Activated naive CD4-positive, alpha-beta T cell treated with anti-CD3 and anti-CD28 coated beads, Interleukin-2, amount 50 U/mL, for 16 hours (primary cell): ENCODE data around the gene ADM.

Source experiments
- DNase-seq: peaks from one replicate; pipeline ENCODE4 v3.0.0-alpha.2; 2020

Gene ADM

DNA sequence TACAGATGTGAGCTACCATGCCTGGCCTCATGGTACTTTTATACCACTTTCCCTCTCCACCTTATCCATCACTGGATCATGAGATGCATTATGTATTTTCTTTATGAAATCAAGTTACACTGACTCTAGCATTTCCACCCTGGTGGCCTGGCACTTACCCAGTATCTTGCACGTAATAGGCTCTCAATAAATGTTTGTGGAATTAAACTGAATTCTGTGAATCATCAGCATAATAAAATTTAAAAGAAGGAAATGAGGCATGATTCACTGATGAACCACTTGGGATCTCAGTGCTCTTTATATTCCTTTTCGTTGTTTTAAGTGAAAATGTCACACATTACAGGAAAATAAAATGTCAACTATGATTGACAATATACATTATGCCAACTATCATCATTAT, 25.1 kb downstream of the ADM start:
- no peak for DNase-seq

DNA sequence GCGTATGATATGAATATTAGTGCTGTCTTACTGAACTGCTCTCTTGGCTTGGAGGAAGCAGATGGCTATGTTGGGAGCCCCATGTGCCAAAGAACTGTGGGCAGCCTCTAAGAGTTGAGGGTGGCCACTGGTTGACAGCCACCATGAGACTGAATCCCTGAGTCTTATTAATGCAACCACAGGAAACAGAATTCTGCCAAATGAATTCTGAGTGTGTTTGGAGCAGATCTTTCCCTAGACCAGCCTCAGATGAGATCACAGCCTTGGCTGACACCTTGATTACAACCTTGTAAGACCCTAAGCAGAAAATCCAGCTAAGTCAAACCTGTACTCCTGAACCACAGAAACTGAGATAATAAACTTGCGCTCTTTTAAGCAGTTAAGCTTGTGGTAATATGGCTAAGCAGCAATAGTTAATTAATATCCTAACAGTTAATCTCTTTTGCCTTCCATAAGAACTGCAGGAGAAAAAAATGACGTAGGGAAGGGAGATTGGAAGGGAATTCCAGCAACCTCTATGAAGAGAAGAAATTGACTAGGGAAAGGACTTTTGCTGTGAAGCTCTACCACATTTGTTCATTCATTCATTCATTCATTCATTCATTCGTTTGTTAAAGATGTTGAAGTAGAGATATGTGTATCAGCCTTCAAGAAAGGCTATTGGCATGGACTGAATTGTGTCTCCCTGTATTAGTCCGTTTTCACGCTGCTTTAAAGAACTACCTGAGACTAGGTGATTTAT, 26.8 kb downstream of the ADM start:
- DNase-seq: no peak

DNA sequence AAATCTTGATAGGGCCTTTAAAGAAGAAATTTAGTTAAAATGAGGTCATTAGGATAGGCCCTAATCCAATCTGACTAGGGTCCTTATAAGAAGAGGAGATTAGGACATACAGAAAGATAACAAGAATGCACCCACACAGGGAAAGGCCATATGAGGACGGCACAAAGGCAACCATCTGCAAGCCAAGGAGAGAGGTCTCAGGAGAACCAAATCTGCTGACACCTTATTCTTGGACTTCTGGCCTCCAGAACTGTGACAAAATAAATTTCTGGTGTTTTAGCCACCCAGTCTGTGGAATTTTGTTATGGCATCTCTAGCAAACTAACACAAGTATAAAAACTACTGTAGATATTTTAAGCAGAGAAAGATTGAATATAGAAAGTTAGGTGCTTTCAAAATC, 28.6 kb downstream of the ADM start:
- no peak for DNase-seq

DNA sequence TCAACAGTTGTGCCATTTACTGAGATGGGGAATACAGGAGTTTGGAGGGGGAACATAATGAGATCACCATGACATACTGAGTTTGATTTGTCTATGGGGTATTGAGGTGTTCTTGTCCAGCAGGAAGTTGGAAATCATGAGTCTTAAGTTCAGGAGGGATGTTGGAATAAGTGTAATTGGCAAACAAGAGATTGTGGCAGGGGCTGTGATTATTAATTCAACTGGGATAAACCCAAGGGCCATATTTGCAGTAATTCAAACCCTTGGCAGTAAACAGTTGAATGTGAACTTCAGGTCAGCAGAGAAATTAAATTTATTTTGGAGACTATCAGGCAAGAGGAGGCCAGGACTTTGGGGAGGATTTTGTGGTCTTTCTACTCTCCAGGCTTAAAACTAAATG, 33.4 kb downstream of the ADM start:
- no peak for DNase-seq

DNA sequence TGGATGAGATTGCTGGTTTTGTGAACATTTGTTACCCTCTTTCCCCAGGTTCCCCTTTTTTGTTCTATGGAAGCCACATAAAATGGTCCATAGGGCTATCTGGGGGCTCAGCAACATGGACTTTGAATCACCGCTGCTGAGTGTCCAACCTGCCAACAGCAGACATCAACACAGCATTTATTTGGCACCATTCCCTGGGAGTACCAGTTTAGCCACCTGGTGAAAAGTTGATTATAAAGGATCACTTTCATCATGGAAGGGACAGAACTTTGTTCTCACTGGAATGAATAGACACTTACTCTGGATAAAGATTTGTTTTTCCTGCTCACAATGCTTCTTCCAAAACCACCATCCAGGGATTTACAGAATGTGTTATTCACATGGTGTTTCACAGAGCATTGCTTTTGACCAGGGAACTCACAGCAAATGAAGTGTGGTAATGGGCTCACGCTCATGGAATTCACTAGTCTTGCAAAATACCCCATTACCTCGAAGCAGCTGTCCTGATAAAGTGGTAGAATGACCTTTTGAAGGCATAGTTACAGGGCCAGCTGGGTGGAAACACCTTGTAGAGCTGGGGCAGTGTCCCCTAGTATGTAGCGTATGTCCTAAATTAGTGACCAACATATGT, 43.9 kb downstream of the ADM start:
- no peak for DNase-seq

DNA sequence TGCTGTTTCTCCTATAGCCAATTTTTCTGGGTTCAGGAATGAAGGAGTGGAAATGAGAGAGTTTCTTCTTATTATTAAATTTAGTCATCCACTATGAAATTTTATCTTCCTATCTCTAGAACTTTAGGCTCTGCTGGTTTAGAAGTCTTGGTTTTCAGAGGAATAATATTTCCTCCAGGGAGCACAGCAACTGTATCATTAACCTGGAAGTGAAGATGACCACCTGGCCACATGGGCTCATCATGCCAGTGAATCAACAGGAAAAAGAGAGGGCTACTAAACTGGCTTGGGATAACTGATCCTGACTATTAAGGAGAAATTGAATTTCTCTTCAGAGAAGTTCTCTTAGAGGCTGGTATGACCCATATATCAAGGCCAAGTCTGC, 44.4 kb downstream of the ADM start:
- DNase-seq: no peak

DNA sequence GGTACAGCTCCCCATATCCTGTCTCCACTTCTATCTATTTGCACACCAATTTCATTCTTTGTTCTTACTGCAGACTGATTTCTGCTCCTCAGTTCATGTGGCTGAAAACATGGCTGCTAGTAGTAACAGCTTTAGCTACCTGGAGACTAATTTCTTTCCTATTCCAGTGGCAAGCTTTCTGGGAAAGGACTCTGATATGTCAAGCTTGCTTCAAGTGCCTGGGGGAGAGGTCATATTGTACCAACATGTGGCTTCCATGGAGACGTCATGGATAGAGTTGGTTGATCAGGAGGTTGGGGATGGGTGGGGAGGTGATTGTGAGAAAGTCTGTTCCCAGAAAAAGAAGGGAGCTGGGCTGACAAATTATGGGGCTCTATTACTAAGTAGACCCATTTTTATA, 44.9 kb downstream of the ADM start:
- DNase-seq: no peak

DNA sequence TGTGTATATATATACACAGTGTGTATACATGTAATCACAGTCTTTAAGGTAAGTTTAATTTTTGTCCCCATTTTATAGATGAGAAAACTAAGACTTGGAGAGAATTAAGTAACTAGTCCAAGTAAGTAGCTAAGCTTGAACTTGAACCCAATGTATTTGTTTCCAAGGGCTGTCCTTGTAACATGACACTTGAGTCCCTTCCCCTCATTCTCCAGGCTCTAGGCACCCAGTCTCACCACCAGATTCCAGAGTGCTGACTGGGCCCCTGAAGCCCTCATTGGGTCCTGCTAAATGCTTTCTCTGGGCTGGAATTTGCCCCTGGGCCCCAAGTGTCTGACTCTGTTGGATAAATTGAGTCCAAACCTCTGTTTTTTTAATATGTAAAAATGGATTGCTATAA, 45.5 kb downstream of the ADM start:
- DNase-seq: no peak

DNA sequence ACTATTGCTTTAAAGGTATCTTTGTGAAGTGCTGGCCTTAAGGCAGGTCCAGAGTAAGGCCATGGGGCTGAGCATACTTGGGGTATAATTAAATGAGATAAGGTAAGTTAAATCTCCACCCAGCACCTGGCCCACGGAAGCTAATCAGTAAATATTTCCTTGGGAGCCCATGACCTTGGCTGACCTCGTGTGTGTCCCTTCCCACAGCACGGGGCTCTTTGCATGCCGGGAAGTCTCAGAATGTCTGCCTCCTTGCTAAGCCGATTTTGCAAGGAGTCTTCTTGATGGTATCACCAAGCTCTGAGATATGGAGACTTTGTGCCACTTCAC, 46.5 kb downstream of the ADM start:
- no peak for DNase-seq

DNA sequence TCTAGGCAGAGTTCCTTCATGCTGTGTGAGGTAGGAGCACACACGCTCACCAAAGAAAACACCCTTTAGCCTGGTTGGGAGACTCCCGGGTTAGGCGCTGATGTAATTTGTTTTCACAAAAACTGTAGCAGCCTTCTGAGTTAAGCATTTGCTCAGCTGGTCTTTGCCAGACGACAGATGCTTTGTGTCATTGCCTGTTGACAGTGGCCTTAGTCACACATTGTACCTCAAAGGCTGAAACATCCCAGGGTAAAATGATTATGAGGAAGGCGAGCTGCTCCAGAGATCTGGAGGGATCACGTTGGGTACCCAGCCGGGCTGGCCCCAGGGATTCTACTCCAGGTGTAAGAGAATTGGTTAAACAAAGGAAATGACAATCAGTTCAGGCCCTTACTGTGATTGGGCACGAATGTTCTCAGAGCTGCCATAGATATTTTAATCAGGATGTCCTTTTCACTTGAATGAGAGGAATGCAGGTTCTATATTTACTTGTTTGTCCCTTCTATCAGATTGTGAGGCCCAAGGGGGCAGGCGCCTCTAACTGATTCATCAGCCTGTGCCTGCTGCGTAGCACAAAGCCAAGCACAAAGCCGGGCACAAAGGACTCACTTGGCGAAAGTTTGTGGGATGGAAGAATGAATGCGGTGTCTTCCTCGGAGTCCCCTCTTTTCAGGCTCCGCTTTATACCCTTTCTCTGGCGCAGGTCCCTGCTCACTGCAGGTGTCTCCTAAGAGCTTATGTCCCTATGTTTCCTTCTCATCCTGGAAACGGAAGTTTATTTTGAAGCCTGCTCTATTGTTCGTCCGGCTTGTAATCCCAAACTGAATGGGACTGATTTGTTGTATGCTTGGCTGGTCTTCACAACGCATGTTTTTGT, 47.1 kb downstream of the ADM start:
- DNase-seq: no peak

DNA sequence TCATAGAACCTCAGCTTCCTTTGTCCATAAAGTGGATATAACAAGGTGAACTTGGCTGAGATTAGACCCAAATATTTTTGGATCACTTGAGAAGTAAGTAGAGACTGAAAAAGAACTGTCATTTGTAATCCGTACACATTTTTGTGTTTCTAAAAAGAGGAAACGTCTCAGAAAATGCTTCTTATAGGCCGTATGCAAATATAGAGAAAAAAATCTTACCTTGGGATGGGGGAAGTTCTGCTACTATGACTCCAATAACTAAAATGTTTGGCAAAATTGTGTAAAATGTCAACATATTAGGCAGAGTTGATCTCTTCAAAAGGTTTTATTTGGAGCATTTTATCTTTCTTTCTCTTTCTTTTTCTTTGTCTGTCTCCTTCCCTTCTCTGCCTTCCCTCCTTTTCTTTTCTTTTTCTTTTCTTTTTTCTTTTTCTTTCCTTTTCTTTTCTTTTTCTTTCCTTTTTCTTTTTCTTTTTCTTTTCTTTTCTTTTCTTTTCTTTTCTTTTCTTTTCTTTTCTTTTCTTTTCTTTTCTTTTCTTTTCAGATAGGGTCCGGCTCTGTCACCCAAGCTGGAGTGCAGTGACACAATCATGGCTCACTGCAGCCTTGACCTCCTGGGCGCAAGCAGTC, 48.2 kb downstream of the ADM start:
- no peak for DNase-seq

DNA sequence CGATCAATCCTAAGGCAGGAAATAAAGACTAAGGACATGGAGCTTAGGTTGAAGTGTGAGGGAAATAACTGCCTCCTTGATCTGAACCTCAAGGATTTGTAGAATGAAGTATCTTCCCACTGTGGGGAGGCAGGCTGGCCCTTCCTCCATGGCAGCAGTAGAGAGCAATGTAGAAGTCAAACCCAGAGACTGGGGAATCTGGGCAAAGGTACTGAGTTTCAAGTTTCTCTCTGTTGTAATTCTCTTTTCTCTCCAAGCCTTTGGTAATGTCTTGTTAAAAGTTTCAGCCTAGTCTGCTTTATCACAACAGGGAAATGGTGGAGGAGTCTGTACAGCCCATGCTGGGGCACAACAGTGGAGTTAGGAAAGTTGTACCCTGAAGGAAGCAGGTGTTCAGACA, 49.5 kb downstream of the ADM start:
- DNase-seq: no peak

DNA sequence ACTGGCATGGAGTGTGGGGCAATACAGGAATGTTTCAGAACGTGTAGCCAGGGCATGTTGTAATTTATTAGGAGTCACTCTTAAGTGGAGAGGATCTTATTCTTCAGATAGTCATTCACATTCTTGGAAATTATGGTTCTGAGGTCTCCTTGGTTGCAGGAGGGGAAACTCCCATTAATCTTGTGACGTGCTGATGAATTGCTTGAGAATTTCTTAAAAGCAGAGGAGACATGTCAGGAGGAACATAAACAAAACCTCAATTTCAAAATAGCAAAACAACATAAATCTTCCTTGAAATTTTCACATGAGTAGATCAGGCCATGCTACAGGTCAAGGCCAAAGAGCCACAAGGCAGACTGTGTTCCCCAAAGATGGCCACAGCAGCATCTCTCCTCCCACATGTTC, 50.4 kb downstream of the ADM start:
- no peak for DNase-seq

DNA sequence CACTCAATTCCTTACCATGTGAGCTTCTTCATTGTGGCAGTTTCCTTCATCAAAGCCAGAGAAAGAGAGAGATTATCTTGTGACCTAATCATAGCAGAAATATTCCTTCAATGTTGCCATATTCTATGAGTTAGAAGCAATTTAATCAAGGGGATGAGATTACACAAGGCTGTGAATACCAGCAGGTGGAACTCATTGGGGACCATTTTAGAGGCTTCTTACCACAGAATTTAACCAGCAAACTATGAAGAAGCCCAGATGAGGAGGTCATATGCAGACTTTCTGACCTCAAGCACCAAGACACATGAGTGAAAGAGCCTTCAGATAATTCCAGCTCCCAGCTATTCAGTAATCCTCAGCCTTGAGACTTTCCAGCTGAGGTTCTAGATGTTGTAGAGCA, 51.3 kb downstream of the ADM start:
- no peak for DNase-seq
